ENCODE measurements around the gene CFAP74. TPM values are rescaled to one million over a fixed set of nuclear protein-coding genes. Genes with fewer than 3 reads are reported as not detected.

The CFAP74 gene
- total RNA-seq, 1 experiment from 2014 or later = not detected

DNA sequence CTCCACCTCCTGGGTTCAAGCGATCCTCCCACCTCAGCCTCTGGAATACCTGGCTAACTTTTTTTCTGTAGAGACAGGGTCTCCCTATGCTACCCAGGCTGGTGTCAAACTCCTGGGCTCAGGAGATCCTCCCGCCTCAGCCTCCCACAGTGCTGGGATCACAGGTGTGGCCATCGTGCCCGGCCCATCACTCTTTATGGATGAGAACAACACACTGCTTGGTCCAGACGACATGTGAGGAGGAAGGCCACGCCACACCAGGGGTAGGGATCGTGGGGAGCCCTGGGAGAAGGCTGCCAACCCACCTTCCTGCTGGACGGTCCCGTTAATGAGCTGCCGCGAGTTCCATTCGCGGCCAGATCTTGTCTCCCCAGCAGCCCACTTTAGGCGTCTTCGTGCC, 10.6 kb upstream of the CFAP74 start:
- no peak overlapping the region for H3K27ac Mint-ChIP-seq (ENCODE audit: unreplicated experiment)
- no peak for DNase-seq
- peaks cover 14% of the 10 kb centered on the region for H3K27me3 Mint-ChIP-seq (ENCODE audit: insufficient read depth, unreplicated experiment)
- H3K36me3 ChIP-seq (ENCODE audit: control insufficient read depth, insufficient read depth, low read length) = no peaks in the 10 kb centered on the region
- no peaks in the 10 kb centered on the region; the same call in 1 of the 2 replicates for H3K27me3 ChIP-seq (replicated peaks; ENCODE audit: control insufficient read depth, insufficient read depth, low read length)
- no peak for TF ChIP-seq CTCF (IDR thresholded peaks at IDR 0.05; ENCODE audit: insufficient read depth in 1 of 2, low read depth in 1 of 2, low read length in 1 of 2, severe bottlenecking in 1 of 2, unreplicated experiment in 1 of 2)
- no TSS peak for BruUV-seq (replicated peaks)
- intact Hi-C loops (cut with micrococcal nuclease; ENCODE audit: unreplicated experiment) = no loop called here
- no peaks in the 10 kb centered on the region for H3K9me3 Mint-ChIP-seq (ENCODE audit: unreplicated experiment)
- no peaks in the 10 kb centered on the region for H3K9me3 ChIP-seq
- ChIA-PET CTCF (no interaction called here), POLR2A (no interaction called here)
- H3K4me1 Mint-ChIP-seq (ENCODE audit: low read depth, unreplicated experiment) = no peaks in the 10 kb centered on the region
- no peaks in the 10 kb centered on the region for H3K4me1 ChIP-seq
- no peak overlapping the region for H3K4me3 ChIP-seq (ENCODE audit: low read depth, low read length)
- no peak overlapping the region for H3K4me3 Mint-ChIP-seq (ENCODE audit: unreplicated experiment)
- no peaks in the 10 kb centered on the region for H3K36me3 Mint-ChIP-seq (ENCODE audit: insufficient read depth, unreplicated experiment)

DNA sequence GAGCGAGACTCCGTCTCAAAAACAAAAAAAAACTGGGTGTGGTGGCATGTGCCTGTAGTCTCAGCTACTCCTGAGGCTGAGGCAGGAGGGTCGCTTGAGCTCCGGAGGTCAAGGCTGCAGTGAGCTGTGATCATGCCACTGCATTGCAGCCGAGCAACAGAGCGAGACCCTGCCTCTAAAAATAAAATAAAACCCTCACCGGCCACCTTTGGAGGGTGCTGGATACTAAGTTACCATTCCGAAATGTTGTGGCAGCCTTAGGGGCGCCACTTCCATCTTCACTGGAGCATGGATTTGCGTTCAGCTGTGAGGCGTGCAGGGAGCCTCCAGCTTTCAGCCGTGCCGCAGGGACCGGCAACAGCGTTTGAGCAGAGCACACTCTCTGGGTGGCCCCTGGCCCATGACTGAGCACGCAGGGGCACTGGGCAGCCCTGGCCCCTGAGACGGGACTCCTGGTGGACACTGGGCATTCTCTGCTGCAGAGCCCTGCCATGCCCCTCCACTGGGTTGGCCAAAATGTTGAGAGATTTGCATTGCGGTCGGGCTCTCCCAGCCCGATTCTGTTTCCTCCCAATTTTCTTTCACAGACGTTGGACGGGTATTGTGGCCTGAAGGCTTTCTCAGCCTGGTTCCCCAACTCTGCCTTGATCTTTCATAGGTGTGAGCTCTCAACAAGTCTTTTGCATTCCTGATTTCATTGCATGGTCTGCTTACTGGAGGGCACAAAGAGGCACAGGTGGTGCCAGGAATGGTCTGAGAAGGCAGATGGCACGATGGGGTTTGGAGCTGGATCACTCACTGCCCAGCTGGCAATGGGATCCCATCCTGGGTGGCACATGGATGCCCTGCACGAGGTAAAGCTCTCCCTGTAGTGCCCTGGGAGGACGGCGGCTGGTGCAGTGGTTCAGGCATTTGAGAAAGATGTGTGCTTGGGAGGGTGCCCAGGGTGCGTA, 5.8 kb upstream of the CFAP74 start:
- Mint-ChIP-seq H3K27me3 (ENCODE audit: insufficient read depth, unreplicated experiment) (no peaks in the 10 kb centered on the region), H3K9me3 (ENCODE audit: unreplicated experiment) (no peaks in the 10 kb centered on the region), H3K4me1 (ENCODE audit: low read depth, unreplicated experiment) (no peaks in the 10 kb centered on the region), H3K36me3 (ENCODE audit: insufficient read depth, unreplicated experiment) (no peaks in the 10 kb centered on the region), H3K4me3 (ENCODE audit: unreplicated experiment) (no peak overlapping the region), H3K27ac (ENCODE audit: unreplicated experiment) (no peak overlapping the region)
- intact Hi-C loops (cut with micrococcal nuclease; ENCODE audit: unreplicated experiment) = no loop called here
- Histone ChIP-seq H3K36me3 (ENCODE audit: control insufficient read depth, insufficient read depth, low read length) (no peaks in the 10 kb centered on the region), H3K27me3 (replicated peaks; ENCODE audit: control insufficient read depth, insufficient read depth, low read length) (no peaks in the 10 kb centered on the region; the same call in 1 of the 2 replicates), H3K4me1 (no peaks in the 10 kb centered on the region), H3K9me3 (no peaks in the 10 kb centered on the region), H3K4me3 (ENCODE audit: low read depth, low read length) (no peak overlapping the region)
- ChIA-PET POLR2A (no interaction called here), CTCF (interaction anchor here (0.9 kb wide), 1 partner anchor 35 kb away, joined by 3 read pairs; no protein-coding TSS in a partner anchor)
- no TSS peak for BruUV-seq (replicated peaks)
- no peak for TF ChIP-seq CTCF (IDR thresholded peaks at IDR 0.05; ENCODE audit: insufficient read depth in 1 of 2, low read depth in 1 of 2, low read length in 1 of 2, severe bottlenecking in 1 of 2, unreplicated experiment in 1 of 2)
- DNase-seq = no peak

- peaks cover 7% of the 10 kb centered on the region for H3K4me1 ChIP-seq
- no peak for TF ChIP-seq CTCF (IDR thresholded peaks at IDR 0.05; ENCODE audit: insufficient read depth in 1 of 2, low read depth in 1 of 2, low read length in 1 of 2, severe bottlenecking in 1 of 2, unreplicated experiment in 1 of 2)
- Mint-ChIP-seq H3K9me3 (ENCODE audit: unreplicated experiment) (no peaks in the 10 kb centered on the region), H3K27me3 (ENCODE audit: insufficient read depth, unreplicated experiment) (no peaks in the 10 kb centered on the region), H3K27ac (ENCODE audit: unreplicated experiment) (no peak overlapping the region), H3K36me3 (ENCODE audit: insufficient read depth, unreplicated experiment) (no peaks in the 10 kb centered on the region), H3K4me1 (ENCODE audit: low read depth, unreplicated experiment) (no peaks in the 10 kb centered on the region), H3K4me3 (ENCODE audit: unreplicated experiment) (no peak overlapping the region)
- intact Hi-C loops (cut with micrococcal nuclease; ENCODE audit: unreplicated experiment) = loop anchor here (5.0 kb wide), 1 partner anchor 42 kb away; no protein-coding TSS in a partner anchor
- BruUV-seq (replicated peaks) = no TSS peak
- no peak overlapping the region for H3K4me3 ChIP-seq (ENCODE audit: low read depth, low read length)
- ChIA-PET CTCF (no interaction called here), POLR2A (no interaction called here)
- no peaks in the 10 kb centered on the region for H3K27me3 ChIP-seq (replicated peaks; ENCODE audit: control insufficient read depth, insufficient read depth, low read length)
- H3K9me3 ChIP-seq = no peaks in the 10 kb centered on the region
- no peak for DNase-seq
- no peaks in the 10 kb centered on the region for H3K36me3 ChIP-seq (ENCODE audit: control insufficient read depth, insufficient read depth, low read length)
Measured at GRCh38 chr1:2004856-2005255, 1.3 kb upstream of the CFAP74 start.

All from Caco-2 (cell line).